ENCODE measurements around the gene SUMO3. TPM values are rescaled to one million over a fixed set of nuclear protein-coding genes. Genes with fewer than 3 reads are reported as not detected.

The SUMO3 gene
- total RNA-seq, 1 donor from 2014 or later: 58.7 TPM

- DNase-seq (ENCODE audit: low read depth): no peak
- TF ChIP-seq, protein P1, sequence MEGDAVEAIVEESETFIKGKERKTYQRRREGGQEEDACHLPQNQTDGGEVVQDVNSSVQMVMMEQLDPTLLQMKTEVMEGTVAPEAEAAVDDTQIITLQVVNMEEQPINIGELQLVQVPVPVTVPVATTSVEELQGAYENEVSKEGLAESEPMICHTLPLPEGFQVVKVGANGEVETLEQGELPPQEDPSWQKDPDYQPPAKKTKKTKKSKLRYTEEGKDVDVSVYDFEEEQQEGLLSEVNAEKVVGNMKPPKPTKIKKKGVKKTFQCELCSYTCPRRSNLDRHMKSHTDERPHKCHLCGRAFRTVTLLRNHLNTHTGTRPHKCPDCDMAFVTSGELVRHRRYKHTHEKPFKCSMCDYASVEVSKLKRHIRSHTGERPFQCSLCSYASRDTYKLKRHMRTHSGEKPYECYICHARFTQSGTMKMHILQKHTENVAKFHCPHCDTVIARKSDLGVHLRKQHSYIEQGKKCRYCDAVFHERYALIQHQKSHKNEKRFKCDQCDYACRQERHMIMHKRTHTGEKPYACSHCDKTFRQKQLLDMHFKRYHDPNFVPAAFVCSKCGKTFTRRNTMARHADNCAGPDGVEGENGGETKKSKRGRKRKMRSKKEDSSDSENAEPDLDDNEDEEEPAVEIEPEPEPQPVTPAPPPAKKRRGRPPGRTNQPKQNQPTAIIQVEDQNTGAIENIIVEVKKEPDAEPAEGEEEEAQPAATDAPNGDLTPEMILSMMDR (conservative IDR thresholded peaks at IDR 0.05; ENCODE audit: low read depth, low read length): no peak
- no peak overlapping the region for H3K4me3 ChIP-seq (ENCODE audit: low read depth, low read length)
Observed at GRCh38 chr21:44858291-44858690, 40.4 kb upstream of the SUMO3 start.

DNA sequence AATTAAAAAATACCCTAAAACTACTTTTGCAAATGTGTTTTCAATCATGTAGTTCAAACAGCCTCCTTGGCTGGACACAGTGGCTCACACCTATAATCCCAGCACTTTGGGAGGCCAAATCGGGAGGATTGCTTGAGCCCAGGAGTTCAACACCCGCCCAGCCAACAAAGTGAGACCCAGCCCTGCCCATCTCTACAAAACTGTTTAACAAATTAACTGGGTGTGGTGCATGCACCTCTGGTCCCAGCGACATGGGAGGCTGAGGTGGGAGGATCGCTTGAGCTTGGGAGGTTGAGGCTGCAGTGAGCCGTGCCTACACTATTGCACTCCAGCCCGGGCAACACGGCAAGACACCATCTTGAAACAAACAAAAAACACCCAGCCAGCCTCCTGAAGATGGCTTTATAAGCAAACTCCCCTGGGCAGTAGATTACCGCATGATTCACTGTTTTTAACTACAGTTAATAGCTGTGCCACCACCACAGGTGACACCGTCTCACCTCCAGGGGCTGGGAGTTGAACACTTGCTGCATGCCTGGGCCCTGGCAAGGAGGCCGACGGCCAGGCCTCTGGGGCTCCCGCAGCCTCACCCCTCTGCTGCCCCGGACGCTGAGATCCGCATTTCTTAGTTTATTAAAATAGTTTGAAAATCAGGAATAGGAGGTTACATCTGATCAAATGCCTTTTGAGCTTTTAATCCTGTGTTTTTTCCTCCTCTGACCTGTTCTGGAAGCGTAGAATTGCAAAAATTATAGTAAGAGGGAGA, 39.4 kb upstream of the SUMO3 start:
- H3K4me3 ChIP-seq (ENCODE audit: low read depth, low read length): no peak overlapping the region
- DNase-seq (ENCODE audit: low read depth): no peak
- TF ChIP-seq, protein P1 (conservative IDR thresholded peaks at IDR 0.05; ENCODE audit: low read depth, low read length): no peak

DNA sequence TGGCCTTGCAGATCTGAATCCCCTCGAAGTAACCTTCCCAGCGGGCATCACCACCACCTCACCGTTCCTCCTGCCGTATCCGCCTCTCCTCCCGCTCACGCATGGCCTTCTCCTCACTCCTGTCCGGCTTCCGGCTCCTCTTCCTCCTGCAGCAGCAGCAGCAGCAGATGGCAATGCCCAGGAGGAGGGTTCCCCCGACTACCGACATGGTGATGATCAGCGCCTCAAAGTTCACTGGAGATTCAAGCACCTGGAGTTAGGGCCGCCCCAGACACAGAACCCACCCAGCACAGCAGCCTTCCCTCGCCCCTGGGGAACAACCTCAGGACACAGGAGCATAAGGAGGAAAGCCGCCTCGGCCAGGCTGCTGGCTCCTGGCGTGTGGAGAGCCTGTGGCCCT, 38.3 kb upstream of the SUMO3 start:
- TF ChIP-seq, protein P1 (conservative IDR thresholded peaks at IDR 0.05; ENCODE audit: low read depth, low read length): no peak
- H3K4me3 ChIP-seq (ENCODE audit: low read depth, low read length): no peak overlapping the region
- DNase-seq (ENCODE audit: low read depth): no peak

GRCh38 chr21:44855572-44855971, 37.7 kb upstream of the SUMO3 start:
- H3K4me3 ChIP-seq (ENCODE audit: low read depth, low read length): no peak overlapping the region
- TF ChIP-seq, protein P1 (conservative IDR thresholded peaks at IDR 0.05; ENCODE audit: low read depth, low read length): no peak
- no peak for DNase-seq (ENCODE audit: low read depth)

GRCh38 chr21:44854664-44855446, 37.0 kb upstream of the SUMO3 start:
- DNase-seq (ENCODE audit: low read depth): no peak
- H3K4me3 ChIP-seq (ENCODE audit: low read depth, low read length): no peak overlapping the region
- TF ChIP-seq, protein P1 (conservative IDR thresholded peaks at IDR 0.05; ENCODE audit: low read depth, low read length): no peak

GRCh38 chr21:44854391-44854663, 36.5 kb upstream of the SUMO3 start:
- DNase-seq (ENCODE audit: low read depth): no peak
- no peak overlapping the region for H3K4me3 ChIP-seq (ENCODE audit: low read depth, low read length)
- TF ChIP-seq, protein P1 (conservative IDR thresholded peaks at IDR 0.05; ENCODE audit: low read depth, low read length): no peak
